Ovary (tissue), 9 donors: ENCODE results near the gene CROCC2. TPM values are rescaled to one million over a fixed set of nuclear protein-coding genes. Genes with fewer than 3 reads are reported as not detected.

Experiments used
- DNase-seq, 5 donors: peaks; one replicate each; pipeline ENCODE4 v3.0.0-alpha.2; 2019 to 2020
- H3K27ac ChIP-seq, 2 donors: fragments of 200-600 bp; one replicate each; pipeline versions ENCODE4 v1.5.1 to v1.8.0; 2019 to 2022
- H3K27me3 ChIP-seq: fragments of 200-600 bp; one replicate; pipeline ENCODE4 v1.8.0; 2022
- H3K36me3 ChIP-seq: fragments of 200-600 bp; sonication (generic); one replicate; pipeline ENCODE4 v1.5.1; 2019
- H3K4me1 ChIP-seq: one replicate; pipeline ENCODE4 v1.8.1; 2013; ENCODE audit warnings: mild to moderate bottlenecking, moderate library complexity; ENCODE audit not compliant: insufficient read depth
- H3K4me3 ChIP-seq: fragments of 200-600 bp; sonication (generic); one replicate; pipeline ENCODE4 v1.5.1; 2017
- H3K9me3 ChIP-seq, 2 donors: fragments of 200-600 bp in 1 of 2; sonication (generic) in 1 of 2; one replicate each; pipeline versions ENCODE4 v1.5.1 to v1.8.1; 2013 to 2019; ENCODE audit warnings: mild to moderate bottlenecking in 1 of 2, moderate library complexity in 1 of 2
- EP300 ChIP-seq: sonication (generic); formaldehyde crosslinking; IDR thresholded peaks from one replicate; pipeline ENCODE4 v1.6.1; 2017; ENCODE audit warnings: antibody characterized with exemption
- POLR2A ChIP-seq: fragments of 450-650 bp; IDR thresholded peaks from one replicate; pipeline ENCODE4 v1.6.1; 2017; ENCODE audit warnings: antibody characterized with exemption, mild to moderate bottlenecking, moderate library complexity
- WGBS, 3 donors: extraction: QIAGEN DNeasy Blood & Tissue Kit in 1 of 3; methylation state at CpG; one replicate each; pipeline versions ENCODE4 v1.1.5 to v1.1.7; 2013 to 2017; 5-methylcytosine and 5-hydroxymethylcytosine counted together
- intact Hi-C, 4 donors: fragments of 100-400 bp; cut with DNase I; formaldehyde crosslinking; loops; one replicate each; pipeline versions ENCODE4 v1.11.0 to v1.15.1; 2022 to 2023
- polyA plus RNA-seq, 2 donors: library from polyadenylated mRNA; stranded (reverse); fragments of 200-250 nt in 1 of 2; fragments of 350-450 nt in 1 of 2; fragmentation: Illumina TruSeq in 1 of 2; extraction: RNeasy Lipid Tissue Mini Kit (QIAGEN cat#74804) in 1 of 2; gene quantifications; one replicate each; pipeline ENCODE4 v1.2.3, GENCODE V29; 2013 to 2014
- total RNA-seq, 7 donors: library from RNA; depleted of rRNA in 2 of 7; stranded (reverse); fragments of >200 nt in 2 of 7; fragmentation: NEBNext Ultra II Directional in 3 of 7; extraction: Animal tissue kit (Norgen Biotek cat#: 25700) in 3 of 7; gene quantifications; one replicate each; pipeline versions ENCODE4 v1.1.0 to v1.2.4, GENCODE V29; 2016 to 2023
- TF ChIP-seq, protein P1 (sequence below), 3 donors: fragments of 450-650 bp in 2 of 3; fragments of 200-600 bp in 1 of 3; IDR thresholded peaks; one replicate each; pipeline versions ENCODE4 v1.5.1 to v1.8.0; 2016 to 2022; ENCODE audit warnings: antibody characterized with exemption in 3 of 3, mild to moderate bottlenecking in 1 of 3
- donor health status: DM: no; HTN: no; CAD: no; lungs with moderate emphysema.
- donor health status: DM: no; HTN: no; CAD: no.
- donor health status: Bipolar disorder and iron deficiency.
- donor health status: DM: yes; HTN: yes; CAD: no.
- donor health status: DM: no; HTN: no; CAD: no.
- donor health status: DM: yes; HTN: yes; CAD: no.

The CROCC2 gene
- total and polyA plus RNA-seq, 9 donors, result 0.15 to 6.1 (median 1.5) TPM; not detected in 1

DNA sequence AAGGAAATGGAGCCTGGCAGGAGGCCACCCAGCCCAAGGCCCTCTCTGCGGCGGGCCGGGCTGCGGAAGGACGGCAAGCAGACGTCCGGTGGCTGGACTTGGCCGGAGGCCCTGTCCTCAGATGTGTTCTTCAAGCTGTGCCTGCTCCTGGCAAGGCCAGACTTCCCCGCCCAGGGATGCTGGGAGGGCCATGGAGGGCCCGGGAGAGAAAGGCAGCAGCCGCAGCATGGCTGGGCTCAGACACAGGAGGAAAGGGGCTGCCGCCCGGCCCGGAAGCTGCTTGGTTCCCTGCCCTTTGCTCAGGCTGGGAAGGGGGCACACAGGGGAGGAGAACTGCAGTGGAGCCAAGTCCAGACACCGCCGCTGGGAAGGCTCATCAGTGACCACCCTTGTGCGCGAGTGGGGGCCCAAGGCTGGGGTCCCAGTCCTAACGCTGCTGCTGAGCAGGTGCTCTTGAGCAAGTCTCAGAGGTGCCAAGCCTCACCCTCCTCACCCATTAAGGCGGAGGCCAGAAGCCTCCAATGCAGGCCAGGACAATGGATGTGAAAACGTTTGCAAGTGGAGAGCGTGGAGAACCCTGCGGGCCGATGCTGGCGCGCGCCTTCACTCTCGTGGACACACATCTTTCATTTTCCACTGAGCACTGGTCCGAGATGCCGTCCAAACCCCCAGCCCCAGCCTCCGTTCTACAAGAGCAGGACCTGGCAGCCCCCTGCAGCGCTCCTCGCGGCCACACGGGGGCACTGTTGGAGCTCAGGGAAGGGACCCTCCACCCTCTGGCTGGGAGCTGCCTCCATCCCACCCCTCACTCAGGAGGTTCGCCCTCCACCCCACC lies 7.9 kb downstream of the CROCC2 start:
- intact Hi-C loops, result loop anchor here in 3 of 4 donors (5.0 to 10.0 kb wide), 3 partner anchors 81 to 148 kb away; partner anchors contain the start of gene SNED1 (in 2 of the 3)
- WGBS, 3 donors, result 10 to 21% (median 12%) methylated on average over 36 of the region's 36 CpGs
- Histone ChIP-seq H3K36me3 (no peaks in the 10 kb centered on the region), H3K4me3 (no peak overlapping the region), H3K9me3 (no peaks in the 10 kb centered on the region), H3K27ac (peak overlapping the region in 1 of 2 donors; percentile 13), H3K4me1 (peaks cover 25% of the 10 kb centered on the region), H3K27me3 (no peaks in the 10 kb centered on the region)
- TF ChIP-seq, protein P1, sequence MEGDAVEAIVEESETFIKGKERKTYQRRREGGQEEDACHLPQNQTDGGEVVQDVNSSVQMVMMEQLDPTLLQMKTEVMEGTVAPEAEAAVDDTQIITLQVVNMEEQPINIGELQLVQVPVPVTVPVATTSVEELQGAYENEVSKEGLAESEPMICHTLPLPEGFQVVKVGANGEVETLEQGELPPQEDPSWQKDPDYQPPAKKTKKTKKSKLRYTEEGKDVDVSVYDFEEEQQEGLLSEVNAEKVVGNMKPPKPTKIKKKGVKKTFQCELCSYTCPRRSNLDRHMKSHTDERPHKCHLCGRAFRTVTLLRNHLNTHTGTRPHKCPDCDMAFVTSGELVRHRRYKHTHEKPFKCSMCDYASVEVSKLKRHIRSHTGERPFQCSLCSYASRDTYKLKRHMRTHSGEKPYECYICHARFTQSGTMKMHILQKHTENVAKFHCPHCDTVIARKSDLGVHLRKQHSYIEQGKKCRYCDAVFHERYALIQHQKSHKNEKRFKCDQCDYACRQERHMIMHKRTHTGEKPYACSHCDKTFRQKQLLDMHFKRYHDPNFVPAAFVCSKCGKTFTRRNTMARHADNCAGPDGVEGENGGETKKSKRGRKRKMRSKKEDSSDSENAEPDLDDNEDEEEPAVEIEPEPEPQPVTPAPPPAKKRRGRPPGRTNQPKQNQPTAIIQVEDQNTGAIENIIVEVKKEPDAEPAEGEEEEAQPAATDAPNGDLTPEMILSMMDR (IDR thresholded peaks at IDR 0.05), result peak; percentile 71 to 93 (median 89)
- TF ChIP-seq POLR2A, result no peak
- peak; percentile 81 to 94 (median 91) for DNase-seq

DNA sequence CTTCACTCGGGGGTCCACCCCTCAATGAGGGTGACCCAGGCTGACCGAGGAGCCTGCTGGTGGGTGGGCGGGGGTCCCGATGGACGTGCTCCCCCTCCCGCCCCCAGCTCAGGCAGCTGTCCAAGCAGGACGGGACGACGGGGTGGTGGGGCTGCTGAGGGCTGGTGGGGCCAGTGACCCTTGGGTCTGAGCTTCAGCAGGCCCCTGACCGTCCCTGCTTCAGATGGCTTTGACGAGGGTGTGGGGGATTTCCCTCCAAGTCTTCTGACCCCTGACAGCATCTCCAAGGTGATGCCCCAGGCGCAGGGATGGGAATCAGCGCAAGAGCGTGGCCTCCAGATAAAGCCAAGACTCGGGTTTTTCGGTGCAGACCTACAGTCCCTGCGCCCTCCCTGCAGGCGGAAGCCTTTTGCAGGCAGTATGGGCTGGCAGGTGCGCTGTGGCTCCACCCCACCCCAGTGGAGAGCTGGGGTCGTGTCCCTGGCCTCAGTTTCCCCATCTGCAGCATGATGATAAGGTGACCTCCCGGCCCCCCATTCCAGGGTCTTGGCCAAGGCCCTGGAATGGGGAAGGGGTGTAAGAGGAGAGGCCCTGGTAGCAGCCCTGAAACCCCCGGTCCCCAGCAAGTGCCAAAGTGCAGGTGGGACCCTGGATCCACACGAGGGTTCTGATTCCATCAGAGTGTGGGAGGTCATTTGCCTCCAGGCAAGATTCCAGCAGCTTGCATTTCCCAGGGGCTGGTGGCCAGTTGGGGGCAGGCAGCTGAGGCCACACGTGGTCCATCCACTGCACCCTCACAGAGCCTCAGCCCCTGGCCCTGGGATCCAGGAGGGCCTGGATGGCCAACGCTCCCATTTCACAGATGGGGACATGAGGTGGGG lies 8.7 kb downstream of the CROCC2 start:
- no peaks in the 10 kb centered on the region for H3K36me3 ChIP-seq
- H3K27me3 ChIP-seq, result no peaks in the 10 kb centered on the region
- H3K27ac ChIP-seq, result no peak overlapping the region
- DNase-seq, result peak in 2 of 5 donors; percentile 36 to 47
- peaks cover 25% of the 10 kb centered on the region for H3K4me1 ChIP-seq
- intact Hi-C loops, result loop anchor here in 3 of 4 donors (5.0 to 10.0 kb wide), 4 partner anchors 42 to 147 kb away; partner anchors contain the start of gene SNED1 (in 3 of the 3)
- TF ChIP-seq, protein P1 (IDR thresholded peaks at IDR 0.05), result no peak
- TF ChIP-seq EP300, result no peak
- no peak for TF ChIP-seq POLR2A
- H3K9me3 ChIP-seq, result no peaks in the 10 kb centered on the region
- WGBS, 3 donors, result 40 to 44% (median 42%) methylated on average over 23 to 25 of the region's 25 CpGs
- no peak overlapping the region for H3K4me3 ChIP-seq

DNA sequence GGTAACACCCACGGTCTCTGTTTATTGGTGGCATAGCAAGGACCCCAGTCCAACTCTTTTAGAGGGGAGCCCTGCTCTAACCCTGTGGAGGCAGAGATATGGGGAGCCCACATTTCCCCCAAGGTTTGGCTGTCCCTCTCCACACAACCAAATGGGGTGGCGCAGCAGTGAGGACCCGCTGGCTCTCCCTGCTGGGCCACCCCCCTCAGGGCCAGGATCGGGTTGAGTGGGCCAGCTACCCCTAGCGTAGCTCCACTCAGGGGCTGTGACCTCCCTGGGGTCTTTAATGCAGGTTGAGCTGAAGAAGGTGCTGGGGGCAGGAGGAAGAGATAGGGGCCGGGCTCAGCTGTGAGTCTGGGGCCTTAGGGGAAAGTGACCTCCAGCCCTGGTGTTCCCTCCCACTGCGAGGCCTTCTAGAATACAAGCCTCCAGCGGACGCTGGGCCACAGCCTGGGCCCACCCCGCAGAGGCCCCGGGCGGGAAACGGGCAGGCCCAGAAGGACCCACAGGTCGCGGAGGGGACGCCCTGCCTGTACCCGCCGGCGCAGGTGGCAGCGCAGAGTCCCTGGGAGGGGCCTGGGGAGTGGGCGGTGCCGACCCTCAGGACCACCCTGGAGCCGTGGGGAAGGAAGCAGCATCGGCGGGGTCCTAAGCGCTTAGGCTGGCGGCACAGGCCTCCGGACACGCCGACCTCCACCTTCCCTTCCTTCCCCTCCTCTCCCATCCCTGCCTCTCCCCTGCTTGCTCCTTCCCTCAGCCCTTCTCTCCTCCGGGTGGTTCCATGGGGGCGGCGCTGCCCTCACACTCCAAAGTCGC lies 9.6 kb downstream of the CROCC2 start:
- TF ChIP-seq POLR2A (no peak), EP300 (no peak)
- TF ChIP-seq, protein P1 (IDR thresholded peaks at IDR 0.05), result no peak
- 53 to 56% (median 56%) methylated on average over 33 to 34 of the region's 34 CpGs for WGBS, 3 donors
- intact Hi-C loops, result loop anchor here in 2 of 4 donors (5.0 to 10.0 kb wide), 3 partner anchors 42 to 82 kb away; partner anchors contain the start of gene SNED1 (in 2 of the 2)
- Histone ChIP-seq H3K36me3 (no peaks in the 10 kb centered on the region), H3K27ac (no peak overlapping the region), H3K4me3 (no peak overlapping the region), H3K4me1 (peaks cover 25% of the 10 kb centered on the region), H3K27me3 (no peaks in the 10 kb centered on the region), H3K9me3 (no peaks in the 10 kb centered on the region)
- DNase-seq, result peak in 3 of 5 donors; percentile 19 to 48 (median 39)
